Measurements from ENCODE around the gene CBFB.
"Not testable (repeated sequence)": the region's sequence is repeated elsewhere in the genome, so short reads cannot be mapped to it uniquely, and the experiment has no call there.

The CBFB gene

GRCh38 chr16:67028696-67029253 is at the start of gene CBFB:
TSS of gene CBFB (plus strand) at chr16:67029149. CDS start at chr16:67029408, 259 bp downstream.
- peak; percentile 97 for DNase-seq

DNA sequence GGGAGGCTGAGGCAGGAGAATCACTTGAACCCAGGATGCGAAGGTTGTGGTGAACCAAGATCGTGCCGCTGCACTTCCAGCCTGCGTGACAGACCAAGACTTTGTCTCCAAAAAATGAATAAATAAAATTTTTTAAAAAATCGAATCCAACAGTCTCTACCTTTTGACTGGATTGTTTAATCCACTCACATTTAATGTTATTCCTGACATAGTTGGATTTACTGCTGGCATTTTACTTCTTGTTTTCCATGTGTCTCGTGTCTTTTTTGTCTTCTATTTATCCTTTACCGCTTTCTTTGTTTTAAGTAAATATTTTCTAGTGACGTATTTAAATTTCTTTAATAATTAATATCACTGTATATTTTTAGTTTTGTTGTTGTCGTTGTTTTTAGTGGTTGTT is 45.9 kb upstream of the CBFB start:
- no peak for DNase-seq

GRCh38 chr16:66984892-66985311 is 44.0 kb upstream of the CBFB start:
- peak; percentile 83 for DNase-seq

DNA sequence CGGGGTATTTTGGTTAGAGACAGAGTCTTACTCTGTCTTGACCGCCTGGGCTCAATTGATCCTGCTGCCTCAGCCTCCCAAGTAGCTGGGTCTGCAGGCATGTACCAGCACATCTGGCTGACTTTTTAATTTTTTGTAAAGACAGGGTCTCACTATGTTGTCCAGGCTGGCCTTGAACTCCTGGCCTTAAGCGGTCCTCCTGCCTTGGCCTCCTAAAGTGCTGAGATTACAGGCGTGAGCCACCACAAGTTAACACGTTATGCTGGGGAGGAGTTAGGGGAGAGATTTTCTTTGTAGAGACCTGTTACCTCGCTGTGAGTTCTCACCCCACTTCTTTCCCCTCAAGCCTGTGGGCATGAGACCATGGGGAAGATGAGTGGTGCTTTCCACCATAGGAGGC is 42.4 kb upstream of the CBFB start:
- no peak for DNase-seq

DNA sequence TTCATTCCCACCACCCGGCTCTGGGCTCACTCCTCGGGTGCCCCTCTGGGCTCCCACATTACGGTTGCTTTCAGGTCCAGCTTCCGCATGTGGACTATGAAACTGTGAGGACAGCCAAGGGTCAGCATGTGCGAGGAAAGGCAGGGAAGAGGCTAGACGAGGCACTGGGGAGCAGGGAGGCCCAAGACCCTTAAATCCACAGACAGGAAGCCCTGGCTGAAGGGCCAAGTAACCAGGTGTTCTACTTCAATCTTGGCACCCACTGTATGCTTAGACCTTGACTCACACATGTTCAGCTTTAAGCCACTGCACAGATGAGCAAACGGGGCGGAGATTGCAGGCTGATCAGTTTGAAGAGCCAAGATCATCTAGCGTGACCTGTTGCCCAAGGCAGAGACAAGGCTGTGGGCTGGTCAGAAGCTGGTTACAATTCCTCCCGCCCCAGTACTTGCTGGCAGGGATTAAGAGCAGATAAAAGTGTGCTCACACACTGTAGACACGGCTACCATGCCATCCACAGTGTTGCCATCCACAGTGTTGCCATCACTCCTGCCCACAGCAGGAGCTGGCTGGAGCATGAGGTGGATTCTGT is 40.7 kb upstream of the CBFB start, which contains the start of gene CES4A:
Gene CES4A, plus strand, starts transcription at position 393 of the 592 bp plus-strand sequence. Its CDS starts 184 bp downstream, at position 577.
- DNase-seq: no peak

DNA sequence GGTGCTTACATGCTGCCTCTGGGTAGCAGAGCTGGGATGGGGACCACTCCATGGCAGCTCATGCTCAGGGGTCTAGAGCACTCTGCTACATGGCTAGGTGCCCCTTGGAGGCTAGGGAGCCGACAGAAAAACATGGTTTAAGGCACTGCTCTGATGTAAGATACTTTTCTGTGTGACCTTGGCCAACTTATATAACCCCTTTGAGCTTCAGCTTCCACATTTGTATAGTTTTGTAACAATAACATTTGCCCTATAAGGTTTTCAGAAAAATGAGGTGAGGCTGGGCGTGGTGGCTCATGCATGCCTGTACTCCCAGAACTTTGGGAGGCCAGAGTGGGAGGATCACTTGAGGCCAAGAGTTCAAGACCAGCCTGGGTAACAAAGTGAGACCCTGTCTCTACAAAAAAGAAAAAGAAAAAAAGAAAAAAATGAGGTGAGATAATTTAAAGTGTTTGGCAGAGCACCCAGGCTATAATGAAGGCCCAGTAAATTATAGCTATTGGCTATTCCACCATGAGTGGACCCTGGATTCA is 37.3 kb upstream of the CBFB start:
- no peak for DNase-seq

GRCh38 chr16:66993558-66993957 is 35.4 kb upstream of the CBFB start:
- not testable (repeated sequence) for DNase-seq

GRCh38 chr16:66996324-66996982 is 32.5 kb upstream of the CBFB start:
- no peak for DNase-seq

DNA sequence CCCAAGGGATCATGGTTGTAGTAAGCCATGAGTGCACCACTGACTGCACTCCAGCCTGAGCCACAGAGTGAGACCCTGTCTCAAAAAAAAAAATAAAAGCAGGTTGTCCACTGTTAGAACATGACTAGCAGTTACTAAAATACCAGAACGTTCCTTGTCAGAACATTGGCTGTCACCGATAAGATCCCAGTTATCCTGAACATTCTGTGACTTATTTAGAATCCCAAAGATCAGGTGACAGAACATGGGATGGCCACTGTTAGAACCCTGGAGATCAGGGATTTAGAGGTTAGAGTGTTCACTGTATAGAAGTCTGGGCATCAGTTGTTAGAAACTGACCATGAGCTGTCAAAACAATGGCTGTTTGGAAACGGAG is 32.0 kb upstream of the CBFB start:
- no peak for DNase-seq

DNA sequence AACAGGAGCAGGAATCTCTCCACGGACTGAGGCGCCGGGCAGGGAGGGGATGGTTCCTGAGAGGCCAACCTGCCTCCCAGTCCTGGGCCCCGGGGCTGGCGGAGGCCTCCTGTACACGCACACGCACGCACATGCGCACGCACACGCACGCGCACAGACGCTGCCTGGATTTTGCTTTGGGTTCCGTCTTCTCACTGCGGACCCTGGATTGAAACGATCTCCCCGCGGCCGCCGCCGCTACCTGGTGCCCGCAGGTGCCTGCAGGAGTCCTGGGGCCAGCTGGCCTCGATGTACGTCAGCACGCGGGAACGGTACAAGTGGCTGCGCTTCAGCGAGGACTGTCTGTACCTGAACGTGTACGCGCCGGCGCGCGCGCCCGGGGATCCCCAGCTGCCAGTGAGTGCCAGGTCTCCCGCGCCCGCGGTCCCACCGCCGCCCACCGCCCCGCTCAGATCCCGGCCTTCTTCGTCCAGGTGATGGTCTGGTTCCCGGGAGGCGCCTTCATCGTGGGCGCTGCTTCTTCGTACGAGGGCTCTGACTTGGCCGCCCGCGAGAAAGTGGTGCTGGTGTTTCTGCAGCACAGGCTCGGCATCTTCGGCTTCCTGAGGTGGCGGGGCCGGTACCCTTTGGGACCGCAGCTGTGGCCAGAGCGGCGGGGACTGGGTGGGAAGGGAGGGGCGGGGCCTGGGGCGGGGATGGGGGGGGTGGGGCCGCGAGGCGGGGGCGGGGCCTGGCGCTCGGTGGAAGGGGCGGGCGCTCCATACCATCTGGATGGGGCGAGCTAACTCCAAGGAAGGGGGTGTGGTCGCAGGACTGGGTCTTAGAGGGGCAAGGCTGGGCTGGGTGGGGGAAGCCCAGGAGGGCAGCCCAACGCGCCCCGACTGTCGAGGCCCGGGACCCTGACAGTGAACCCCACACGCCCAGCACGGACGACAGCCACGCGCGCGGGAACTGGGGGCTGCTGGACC is 28.3 kb upstream of the CBFB start:
- peak; percentile 75 for DNase-seq

DNA sequence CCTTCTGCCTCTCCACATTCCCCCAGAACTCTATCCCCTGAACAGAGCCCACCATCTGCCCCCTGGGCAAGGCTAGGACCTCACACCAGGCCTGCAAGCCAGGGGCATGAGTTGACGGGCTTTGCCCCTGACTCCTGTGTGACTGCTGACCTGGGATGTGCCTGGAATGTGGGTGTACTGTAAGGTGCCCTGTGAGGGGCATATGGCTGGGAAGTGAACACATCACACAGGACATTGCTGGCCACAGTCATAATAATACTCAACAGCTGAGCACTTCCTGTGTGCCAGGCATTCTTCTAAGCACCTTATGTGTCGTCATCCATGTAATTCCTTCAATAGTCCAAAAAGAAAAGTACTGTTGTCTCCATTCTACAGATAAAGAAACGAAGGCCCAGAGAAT is 27.2 kb upstream of the CBFB start:
- DNase-seq: no peak

GRCh38 chr16:67006930-67007658 is 21.9 kb upstream of the CBFB start:
- no peak for DNase-seq

- DNase-seq: no peak
Measured at GRCh38 chr16:67009158-67009557, 19.8 kb upstream of the CBFB start.

GRCh38 chr16:67011274-67011673 is 17.7 kb upstream of the CBFB start:
- DNase-seq: no peak

GRCh38 chr16:67013233-67013822 is 15.6 kb upstream of the CBFB start:
- no peak for DNase-seq

DNA sequence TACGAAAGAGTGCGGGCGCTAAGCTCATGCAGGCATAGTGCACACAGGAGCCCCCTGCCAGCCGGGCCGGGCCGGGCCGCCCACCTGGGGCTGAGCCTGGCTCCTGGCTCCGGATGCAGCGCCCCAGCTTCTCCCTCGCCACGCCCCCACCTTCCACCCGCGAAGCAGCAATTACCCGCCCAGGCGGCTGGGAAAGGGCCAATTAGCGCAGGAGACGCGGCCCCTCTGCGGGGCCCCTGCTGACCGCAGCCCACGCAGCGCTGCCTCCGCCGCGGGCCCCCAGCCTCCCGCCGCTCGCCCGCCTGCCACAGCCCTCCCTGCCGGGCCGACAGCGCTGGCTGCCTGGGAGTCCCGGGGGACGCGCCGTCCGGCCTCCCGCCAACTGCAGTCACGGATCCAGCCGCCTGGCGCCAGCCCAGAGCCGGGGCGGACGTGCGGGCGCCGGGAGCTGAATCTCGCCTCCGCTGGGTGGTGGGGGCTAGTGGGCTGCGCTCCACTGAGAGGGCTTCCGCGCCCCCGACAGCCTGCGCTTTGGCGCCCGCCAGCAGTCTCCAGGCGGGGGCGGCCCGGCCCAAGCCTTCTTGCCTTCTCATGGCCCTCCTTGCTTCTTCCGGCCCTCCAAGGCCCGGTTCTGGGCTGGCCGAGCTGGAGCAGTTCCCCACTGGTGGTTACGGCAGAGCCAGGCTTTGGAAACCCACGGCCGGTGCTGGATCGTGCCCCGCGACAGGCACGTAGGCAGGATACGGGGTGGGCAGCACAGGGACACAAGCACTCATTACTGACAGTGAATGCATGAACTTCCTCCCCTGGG is 14.9 kb upstream of the CBFB start:
- peak; percentile 92 for DNase-seq

- DNase-seq: no peak
Measured at GRCh38 chr16:67014634-67015312, 14.2 kb upstream of the CBFB start.

- DNase-seq: no peak
Measured at GRCh38 chr16:67015313-67015731, 13.6 kb upstream of the CBFB start.

GRCh38 chr16:67016143-67016542 is 12.8 kb upstream of the CBFB start:
- peak; percentile 48 for DNase-seq
